Measurements from ENCODE around the gene KXD1.
"Not testable (repeated sequence)": the region's sequence is repeated elsewhere in the genome, so short reads cannot be mapped to it uniquely, and the experiment has no call there.

Gene KXD1

DNA sequence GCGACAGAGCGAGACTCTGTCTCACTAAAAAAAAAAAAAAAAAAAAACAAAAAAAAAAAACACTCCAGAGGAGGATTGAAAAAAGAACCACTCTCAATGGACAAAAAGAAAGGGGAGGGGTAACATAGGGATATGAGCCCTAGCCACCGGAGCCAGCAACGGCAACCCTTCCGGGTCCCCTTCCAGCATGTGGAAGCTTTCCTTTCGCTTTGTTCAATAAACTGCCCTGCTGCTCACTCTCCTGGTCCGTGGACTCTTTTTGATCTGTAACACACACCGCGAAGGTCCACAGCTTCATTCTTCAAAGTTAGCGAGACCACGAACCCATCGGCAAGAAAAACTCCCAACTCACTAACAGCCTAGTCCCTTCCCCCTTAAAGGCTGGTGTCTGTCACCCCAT is 29.9 kb downstream of the KXD1 start:
- no peak for DNase-seq

GRCh38 chr19:18587962-18588610 is 30.4 kb downstream of the KXD1 start:
- no peak for DNase-seq

DNA sequence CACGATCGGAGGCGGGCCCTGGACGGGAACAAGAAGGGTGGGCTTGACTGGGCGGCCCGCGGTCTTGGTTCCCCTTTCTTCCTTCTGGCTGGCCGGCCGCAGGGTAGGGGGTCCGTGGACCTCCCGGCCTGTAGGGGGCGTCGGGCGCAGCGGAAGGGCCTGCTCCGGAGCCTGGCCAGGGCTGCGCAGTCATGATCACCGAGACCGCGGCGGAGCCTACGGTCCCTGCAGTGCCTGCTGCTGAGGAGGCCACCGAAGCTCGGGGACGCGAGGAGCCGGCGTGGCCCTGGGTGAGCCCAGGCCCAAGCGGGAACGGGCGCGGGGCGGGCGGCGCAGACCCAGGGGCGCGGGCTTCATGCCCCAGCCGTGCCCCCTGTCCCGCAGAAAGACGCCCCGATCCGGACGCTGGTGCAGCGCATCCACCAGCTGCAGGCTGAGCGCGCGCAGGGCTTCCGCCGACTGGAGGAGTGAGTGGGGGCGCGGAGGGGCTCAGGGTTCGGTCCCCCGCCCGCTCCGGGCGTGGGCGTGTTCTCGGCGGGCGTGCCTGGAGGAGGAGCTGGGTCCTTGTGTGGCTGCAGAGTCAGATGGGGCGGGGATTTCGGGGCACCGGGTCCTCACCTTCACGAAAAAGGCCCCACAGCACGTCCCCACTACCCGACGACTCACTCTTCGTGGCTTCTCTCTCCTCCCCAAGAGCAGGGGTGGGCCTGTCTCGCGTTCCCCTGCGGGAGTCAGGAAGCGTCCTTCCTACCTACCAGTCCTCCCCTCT is 31.1 kb downstream of the KXD1 start, which contains the start of gene REX1BD:
REX1BD (plus strand) TSS at position 188 of the 769 bp plus-strand sequence; CDS start at position 192, 4 bp downstream.
- peak; percentile 86 for DNase-seq

GRCh38 chr19:18589380-18590272 is 32.0 kb downstream of the KXD1 start:
- DNase-seq: peak; percentile 71

- peak; percentile 34 for DNase-seq
Measured at GRCh38 chr19:18590273-18591272, 32.9 kb downstream of the KXD1 start.

DNA sequence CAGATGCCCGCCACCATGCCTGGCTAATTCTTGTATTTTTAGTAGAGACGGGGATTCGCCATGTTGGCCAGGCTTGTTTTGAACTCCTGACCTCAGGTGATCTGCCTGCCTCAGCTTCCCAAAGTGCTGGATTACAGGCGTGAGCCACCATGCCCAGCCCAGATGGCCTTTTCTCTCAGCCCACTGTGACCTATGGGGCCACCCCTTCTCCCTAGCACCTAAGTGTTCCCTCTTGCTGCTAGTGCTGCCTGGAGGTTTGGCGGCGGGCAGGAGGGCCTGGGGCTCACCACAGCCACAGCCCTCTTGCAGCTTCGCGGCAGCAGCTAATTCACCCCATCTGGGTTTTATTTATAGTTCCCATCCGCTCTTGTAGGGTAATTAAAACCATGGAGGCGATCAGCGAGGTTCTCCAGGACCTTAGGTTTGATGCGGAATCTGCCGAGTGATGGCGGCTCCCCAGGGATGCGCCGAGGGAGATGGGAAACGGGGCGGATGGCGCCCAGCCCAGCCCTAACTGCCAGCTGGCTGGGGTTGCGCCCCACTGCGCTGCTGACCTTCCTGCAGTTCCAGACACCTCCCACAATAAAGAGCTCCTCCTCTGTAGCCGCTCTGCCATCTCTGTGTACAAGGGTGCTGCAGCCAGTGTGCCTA is 34.2 kb downstream of the KXD1 start:
- no peak for DNase-seq

DNA sequence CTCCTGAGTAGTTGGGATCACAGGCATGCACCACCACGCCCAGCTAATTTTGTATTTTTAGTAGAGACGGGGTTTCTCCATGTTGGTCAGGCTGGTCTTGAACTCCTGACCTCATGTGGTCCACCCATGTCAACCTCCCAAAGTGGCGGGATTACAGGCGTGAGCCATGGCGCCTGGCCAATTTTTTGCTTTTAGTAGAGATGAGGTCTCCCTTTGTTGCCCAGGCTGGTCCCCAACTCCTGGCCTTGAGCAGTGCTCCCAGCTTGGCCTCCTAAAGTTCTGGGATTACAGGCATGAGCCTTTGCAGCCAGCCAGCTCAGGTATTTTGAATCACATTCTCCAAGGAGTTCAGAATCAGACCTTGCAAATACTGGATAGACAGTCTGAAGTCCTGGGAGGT is 35.1 kb downstream of the KXD1 start:
- not testable (repeated sequence) for DNase-seq

DNA sequence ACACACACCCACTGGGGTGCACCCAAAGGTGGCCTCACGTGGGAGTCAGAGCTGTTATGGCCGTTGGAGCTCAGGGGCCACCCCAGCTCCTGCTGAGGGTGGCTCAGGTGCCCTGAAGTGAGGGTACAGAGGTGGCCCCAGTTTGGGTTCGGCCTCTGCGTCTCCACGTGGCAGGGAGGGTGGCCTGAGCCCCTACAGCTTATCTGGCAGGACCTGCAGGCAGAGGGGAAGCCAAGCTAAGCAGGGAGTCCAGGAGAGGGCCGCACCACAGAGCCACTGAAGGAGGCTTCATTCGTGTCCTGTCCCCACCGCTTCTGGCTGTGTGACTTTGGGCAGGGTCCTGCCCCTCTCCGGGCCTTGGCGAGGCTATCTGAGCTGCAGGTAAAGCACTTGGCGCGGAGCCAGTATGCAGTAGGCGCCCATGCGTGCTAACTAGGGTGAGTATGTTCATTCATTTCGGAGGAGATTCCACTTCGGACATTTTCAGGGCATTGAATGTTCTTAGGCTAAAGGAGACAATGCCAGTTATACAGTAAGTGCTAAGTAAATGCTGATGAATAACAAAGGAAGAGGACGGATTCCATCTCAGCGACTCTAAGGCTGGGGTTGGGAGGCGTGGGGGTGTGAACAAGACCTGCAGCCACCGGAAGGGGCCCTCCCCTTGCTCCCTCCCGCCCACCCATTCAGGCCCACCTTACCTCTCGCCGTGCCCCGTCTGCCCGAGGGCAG is 35.9 kb downstream of the KXD1 start:
- no peak for DNase-seq

DNA sequence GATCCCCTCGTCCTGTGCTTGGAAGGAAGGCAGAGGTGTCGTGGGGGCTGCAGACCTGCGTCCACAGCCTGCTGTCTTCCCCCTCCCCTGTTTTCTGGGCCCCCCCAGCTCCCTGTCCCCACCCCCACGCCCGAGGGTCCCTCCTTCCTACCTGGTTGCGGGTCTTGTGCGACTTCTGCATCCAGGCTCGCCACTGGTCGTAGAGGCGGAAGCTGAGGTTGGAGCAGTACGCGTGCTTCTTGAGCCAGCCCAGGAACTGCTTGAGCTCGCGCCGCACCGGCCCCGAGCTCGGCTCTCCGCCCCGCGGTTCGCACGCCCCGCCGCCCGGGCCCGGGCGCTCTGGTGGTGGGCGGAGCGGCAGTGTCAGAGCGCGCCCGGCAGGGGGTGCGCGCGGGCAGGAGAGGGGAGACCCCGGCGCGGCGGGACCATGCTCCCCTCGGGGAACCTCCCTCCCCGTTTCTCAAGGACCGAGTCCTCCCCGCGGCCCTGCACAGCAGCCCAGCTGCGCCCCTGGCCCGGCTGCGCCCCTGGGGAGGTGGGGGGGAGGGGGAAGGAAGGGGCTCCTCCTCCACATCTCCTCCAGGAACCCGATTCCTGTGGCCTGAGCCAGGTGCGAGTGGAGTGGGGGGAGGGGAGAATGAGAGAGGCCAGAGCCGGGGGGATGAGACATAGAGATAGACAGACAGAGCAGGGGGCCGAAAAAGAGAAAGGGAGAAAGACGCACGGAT is 36.6 kb downstream of the KXD1 start:
- DNase-seq: peak; percentile 72

DNA sequence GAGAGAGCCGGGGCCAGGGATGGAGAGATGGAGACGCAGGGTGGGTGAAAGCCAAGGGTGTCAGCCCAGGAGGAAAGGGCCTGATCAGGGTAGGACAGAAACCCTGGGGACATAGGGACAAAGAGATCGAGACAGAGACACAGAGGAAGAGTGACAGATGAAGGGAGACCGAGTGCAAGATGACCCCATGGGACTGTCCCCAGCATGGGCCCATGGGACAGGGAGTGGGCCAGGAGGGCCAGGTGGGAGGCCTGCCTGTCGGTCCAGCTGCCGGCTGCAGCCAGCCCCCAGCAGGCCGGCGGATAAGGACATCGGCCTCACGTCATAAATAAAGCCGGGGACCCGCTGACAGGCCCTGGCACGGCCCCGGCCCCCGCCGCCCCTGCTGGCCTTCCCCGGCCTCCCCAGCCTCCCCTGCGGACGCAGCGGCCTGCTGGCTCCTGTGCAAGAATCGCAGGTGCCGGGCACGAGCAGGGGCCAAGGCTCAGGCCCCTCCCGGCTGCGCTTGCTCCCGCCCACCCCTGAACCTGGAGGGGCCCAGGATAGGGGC is 37.2 kb downstream of the KXD1 start:
- no peak for DNase-seq

DNA sequence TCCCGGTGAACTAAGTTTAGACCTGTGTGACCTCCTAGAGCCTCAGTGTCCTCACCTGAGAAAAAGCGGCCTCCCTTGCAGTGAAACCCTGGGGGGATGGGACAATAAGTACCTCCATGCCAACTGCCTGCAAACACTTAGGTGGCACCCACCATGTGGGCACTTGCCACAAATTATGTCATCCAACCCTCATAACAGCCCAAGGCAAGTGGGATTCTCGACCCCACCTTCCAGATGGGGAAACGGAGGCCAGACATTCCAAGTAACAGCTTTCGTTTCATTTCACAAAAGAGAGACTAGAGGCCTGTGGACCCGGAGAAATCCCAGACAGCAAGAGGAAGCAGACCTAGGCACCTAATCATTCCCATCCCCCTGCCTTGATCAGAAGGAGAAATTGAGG is 37.8 kb downstream of the KXD1 start:
- no peak for DNase-seq

- peak; percentile 53 for DNase-seq
Measured at GRCh38 chr19:18596752-18597157, 39.1 kb downstream of the KXD1 start.

DNA sequence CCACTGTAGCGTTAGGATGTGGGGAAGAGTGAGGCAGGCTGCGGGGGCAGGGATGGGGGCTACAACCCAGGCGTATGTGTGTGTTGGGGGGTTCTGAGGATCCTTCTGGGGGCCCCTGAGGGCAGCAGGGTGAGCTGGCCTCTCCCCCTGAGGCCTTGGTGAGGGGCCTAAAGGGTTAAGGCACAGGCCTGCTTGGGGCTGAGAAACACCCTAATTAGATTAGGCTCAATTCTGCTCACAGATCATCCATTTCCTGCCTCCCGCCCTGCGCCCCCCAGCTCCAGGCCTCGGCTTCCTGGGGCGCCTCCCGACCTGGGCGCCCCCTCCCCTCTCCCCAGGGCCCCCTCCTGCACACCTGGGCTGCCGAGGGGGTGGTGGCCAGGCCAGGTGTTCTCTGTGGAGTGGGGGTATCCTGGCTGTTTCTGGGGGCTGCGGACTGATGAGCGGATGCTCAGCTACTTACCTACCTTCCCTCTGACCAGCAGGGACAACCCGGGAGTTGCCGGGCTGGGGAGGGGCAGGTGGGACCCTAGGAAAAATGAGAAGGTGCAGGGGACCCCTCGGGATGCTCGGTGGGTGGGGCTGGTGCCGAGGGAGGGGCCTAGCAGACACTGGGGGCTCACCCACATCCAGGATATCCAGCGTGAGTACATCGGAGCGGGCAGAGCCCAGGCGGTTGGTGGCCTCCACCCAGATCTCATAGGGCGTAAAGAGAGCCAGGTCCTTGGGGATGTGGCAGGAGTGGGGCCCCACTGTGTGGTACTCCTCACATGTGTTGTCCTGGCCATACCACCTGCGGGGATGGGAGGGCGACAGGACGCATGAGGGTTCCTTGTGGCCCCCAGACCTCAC is 40.4 kb downstream of the KXD1 start:
- DNase-seq: no peak

GRCh38 chr19:18599485-18599884 is 41.8 kb downstream of the KXD1 start:
- no peak for DNase-seq

- DNase-seq: not testable (repeated sequence)
Measured at GRCh38 chr19:18600692-18601397, 43.2 kb downstream of the KXD1 start.

DNA sequence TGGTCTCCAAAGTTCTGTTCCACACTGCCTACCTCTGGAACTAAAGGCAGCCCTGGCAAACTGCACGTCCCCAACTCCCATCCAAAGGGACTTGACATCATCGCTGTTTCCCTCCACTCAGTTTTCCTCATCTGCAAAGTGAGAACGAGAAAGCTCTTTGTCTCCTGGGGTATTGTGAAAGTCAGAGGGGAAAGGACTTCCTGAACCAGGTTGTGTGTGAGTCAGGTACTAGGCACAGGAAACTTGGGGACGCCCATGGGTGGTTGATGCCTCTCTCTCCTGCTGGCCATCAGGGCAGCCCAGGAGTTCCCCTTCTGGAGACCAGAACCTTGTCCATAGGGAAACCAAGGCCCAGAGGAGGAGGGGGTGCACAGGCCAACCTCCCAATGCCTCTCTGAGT is 44.2 kb downstream of the KXD1 start:
- DNase-seq: no peak

- DNase-seq: no peak
Measured at GRCh38 chr19:18603255-18603957, 45.7 kb downstream of the KXD1 start.

Measured in CD4-positive, alpha-beta T cell treated with Interferon gamma for 1 hour (primary cell).